NK-92 treated with Interleukin-12 subunit alpha and Interleukin-12 subunit beta, amount 100 ng/mL, for 24 hours (cell line): ENCODE measurements around the gene DDX52.
"Not testable (repeated sequence)": the region's sequence is repeated elsewhere in the genome, so short reads cannot be mapped to it uniquely, and the experiment has no call there.

Experiments used
- DNase-seq: peaks from one replicate; lab custom pipeline; 2025; lab: John Stamatoyannopoulos, UW

Gene DDX52

DNA sequence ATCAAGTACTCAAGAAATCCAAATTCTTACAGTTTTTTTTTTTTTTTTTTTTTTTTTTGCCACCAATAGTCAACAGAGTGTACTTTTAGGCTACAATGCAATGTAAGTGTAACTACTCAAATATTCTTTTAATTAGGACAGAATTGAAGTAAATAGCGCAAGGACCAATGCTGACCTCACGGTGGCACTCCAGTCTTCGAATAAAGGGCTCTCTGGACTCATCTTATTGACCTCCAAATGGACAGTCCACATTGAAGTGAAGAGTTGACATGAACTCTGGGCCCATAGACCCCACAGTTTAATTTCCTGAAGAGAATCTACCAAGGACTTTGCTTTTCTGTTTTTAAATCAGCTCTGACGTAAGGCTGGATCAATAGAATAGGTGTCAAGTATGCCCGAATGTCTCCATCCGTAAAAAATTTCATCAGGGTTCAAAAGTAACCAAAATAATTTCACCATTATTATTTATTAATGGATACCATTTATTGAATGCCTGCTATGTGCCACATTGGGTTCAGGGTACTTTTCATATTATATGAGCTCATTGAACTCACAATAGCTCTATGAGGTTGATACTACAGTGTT, 7.3 kb upstream of the DDX52 start:
- DNase-seq: no peak

DNA sequence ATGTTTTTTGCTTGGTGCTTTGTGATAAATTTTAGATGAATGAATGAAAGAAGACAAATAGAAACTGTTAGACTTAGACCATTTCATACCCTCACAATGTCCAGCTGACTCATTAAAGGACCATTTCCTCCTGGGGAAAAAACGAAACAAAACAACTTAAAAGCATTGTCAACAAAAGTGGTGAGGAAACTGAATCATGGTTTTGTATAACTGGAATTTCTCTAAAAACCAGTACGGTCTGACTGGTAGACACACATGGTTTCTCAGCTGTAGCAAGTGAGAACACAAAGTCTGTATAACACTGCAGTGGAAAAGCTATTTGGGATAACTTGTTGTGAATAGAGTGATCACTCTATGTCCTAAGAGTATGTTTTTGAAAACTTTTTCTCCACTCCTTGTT, 5.3 kb upstream of the DDX52 start:
- no peak for DNase-seq

DNA sequence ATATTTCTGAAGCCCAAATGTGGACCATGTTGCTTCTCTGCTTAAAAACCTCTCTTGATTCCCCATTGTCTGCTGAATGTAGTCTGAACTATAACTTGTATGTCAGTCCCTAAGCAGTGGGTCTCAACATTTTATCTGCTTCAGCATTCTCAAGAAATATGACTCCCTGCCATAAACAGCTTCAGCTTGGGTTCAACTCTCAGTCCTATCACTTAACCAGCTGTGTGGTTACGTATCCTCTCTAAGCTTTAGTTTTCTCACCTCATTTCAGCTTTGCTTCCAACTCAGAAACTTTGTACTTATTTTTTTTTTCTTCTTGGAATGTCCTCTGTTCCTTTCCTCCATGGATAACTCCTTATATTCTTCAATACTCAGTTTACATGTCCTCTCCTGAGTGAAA, 4.6 kb upstream of the DDX52 start:
- no peak for DNase-seq

DNA sequence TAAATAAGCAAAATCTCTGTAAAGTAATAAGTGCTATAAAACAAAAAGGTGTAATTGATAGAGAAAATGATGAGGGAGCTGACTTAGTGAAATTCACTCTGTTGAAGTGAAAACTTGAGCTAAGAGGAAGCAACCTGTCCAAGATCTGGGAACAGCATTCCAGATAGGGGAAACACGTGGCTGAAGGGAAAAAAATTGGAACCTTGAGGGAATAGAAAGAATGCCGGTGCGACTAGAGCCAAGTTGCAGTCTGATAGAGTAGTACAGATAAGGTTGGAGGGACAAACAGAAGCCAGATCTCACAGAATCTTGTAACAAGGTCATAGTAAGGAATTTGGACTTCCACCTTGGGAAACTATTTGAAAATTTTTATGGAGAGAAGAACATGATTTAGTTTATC, 623 bp upstream of the DDX52 start:
- no peak for DNase-seq

DNA sequence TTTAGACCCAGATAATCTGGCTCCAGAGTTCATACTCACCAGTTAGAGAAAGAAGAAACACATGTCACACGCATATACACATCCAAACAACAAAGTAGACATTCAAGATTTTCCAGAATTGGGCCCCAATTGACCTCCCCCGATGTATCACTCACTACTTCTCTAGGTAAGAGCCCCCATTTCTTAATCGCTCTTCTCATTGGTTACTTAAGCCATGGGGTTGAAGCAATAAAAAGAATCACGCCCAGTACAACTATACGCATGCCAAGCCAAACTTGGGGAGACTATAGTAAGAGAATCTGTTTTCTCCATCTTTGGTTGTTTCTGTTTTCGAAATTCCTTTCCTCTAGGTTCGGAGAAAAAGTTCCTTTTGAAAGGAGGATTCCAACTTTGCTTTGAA, 565 bp downstream of the DDX52 start:
- DNase-seq: no peak

DNA sequence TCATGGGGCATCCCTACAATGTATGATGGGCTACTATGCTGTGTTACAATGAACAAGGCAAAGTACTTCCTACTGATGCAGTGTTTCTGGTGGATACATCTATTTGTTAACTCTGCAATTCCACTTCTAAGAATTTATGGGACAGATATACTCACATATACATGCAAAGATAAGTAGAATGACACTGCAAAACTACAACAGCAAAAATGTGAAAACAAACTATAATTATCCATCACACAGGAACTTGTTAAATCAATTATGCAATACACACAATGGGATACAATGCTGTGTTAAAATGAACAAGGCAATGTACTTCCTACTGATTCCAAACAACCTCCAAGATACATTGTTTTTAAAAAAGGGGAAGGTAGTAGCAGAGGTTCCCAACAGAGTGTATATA, 3.2 kb downstream of the DDX52 start:
- no peak for DNase-seq

DNA sequence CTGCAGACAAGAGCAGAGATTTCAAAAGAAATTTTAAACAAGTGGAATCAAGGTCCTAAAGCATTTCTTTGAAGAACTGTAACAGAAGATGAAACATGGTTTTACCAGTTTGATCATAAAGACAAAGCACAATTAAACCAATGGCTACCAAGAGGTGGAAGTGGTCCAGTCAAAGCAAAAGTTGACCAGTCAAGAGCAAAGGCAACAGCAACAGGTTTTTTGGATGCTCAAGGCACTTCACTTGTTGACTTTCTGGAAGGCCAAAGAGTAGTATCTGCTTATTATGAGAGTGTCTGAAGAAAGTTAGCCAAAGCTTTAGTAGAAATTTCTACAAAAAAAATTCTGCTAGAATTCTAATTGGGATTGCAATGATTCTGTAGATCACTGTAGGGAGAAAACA, 5.3 kb downstream of the DDX52 start:
- DNase-seq: no peak

DNA sequence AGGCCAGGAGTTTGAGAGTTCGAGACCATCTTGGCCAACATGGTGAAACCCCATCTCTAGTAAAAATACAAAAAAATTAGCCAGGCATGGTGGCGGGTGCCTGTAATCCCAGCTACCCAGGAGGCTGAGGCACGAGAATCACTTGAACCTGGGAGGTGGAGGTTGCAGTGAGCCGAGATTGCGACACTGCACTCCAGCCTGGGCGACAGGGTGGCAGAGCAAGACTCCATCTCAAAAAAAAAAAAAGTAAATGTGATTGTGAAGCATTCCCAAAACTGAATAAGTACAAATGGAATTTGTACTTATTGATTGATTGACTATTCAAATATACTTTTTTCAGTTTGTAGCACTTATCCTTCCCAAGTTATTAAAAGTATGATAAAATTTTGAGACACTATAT, 26.8 kb downstream of the DDX52 start:
- not testable (repeated sequence) for DNase-seq

DNA sequence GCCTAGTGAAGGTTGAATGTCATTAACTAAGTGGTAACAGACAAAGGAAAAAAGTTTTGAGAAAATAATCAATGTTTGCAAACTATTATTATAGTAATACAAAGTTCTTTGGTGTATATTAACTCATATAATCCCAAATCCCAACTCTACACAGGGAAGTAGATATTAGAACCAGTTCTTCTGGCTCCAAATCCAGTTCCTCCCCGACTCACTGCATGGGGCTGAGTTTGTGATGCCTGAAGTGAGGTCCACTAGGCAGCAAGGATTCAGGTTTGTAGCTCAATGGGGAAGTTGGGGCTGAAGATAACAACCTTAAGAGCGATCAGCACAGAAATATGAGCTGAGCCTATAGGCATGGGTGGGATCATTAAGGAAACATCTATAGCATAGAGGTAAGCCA, 28.4 kb downstream of the DDX52 start:
- DNase-seq: no peak

DNA sequence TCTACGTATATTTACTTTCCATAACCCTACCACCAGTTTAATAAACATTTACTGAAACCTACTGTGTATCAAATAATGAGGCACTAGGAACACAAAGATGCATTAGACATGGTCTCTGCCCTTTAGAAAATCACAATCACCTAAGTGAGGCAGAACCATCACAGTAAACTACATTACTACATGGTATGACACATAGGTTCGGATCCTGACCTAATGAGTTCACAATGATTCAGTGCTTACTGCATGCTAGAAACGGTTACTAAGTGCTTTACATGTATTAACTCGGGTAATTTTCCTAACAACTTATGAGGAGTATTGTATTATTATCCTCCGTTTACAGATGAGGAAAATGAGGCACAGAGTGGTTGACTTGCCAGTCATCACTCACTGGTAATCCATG, 28.9 kb downstream of the DDX52 start:
- DNase-seq: no peak

DNA sequence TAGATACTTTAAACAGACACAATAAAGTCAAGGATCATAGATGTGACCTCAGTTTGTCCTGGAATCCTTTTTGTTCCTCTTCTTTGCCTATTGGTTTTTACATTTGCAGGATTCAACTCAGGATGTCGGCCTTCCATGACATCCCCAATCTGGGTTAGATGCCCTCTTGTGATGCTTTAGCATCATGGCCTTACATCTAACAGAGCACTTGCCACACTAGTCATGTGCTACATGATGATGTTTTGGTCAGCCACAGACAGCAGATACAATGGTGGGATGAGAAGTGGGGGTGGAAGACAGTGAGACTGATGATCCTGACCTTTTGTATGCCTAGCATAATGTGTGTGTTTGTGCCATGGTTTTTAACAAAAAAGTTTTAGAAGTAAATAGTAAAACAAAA, 32.3 kb downstream of the DDX52 start:
- no peak for DNase-seq

DNA sequence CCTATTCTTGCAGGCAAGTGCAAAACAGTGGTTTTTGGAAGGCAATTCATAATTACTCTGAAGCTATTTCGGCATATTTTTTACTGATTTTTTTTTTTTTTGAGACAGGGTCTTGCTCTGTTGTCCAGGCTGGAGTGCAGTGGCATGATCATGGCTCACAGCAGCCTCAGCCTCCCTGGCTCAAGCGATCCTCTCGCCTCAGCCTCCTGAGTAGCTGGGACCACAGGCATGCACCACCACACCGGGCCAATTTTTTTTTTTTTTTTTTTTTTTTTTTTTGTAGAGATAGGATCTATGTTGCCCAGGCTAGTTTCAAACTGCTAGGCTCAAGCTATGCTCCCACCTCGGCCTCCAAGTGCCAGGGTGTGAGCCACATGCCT, 33.2 kb downstream of the DDX52 start:
- not testable (repeated sequence) for DNase-seq

DNA sequence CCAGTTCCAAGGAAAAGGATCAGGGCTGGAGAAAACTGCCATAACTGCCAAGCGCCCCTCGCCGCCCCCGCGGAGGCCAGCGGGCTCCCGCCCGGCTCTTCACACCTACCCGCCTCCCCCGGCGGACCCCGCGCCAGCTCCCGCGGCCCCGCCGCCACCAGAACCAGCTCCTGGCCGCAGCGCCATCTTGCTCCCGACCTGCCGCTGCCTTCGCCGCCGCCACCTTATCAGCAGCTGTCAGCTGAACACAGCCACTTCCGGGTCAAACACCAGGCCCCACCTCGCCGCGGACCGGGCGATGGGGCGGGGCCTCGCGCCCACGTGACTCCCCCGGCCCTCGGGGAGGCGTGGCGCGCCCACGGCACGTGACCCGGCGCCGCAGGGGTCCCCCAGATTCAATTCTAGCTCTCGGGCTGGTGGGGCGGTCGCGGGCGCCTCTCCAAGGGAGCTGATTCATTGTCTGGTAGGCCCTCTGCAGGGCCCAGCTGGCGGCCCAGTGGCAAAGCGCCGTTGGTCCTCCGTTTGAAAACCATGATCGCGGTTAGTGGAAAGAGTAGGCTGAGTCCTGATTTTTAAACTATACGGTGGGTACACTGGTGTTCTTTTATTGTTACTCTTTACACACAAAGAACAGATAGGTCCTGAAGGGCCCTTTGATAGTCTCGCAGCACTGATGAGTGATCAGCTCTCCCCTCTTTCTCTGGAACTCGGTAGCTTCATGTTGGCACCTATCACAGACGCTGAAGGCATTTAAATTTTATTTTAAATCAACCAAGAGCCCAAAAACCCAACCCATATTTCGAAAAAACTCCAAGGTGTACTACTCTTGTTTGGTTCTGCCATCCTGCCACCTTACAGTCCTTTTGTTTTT, 33.8 kb downstream of the DDX52 start, which contains the start of gene SYNRG:
SYNRG (minus strand) TSS at position 249 of the 871 bp plus-strand sequence; CDS start at position 186, 63 bp downstream.
- peak; percentile 93 for DNase-seq

DNA sequence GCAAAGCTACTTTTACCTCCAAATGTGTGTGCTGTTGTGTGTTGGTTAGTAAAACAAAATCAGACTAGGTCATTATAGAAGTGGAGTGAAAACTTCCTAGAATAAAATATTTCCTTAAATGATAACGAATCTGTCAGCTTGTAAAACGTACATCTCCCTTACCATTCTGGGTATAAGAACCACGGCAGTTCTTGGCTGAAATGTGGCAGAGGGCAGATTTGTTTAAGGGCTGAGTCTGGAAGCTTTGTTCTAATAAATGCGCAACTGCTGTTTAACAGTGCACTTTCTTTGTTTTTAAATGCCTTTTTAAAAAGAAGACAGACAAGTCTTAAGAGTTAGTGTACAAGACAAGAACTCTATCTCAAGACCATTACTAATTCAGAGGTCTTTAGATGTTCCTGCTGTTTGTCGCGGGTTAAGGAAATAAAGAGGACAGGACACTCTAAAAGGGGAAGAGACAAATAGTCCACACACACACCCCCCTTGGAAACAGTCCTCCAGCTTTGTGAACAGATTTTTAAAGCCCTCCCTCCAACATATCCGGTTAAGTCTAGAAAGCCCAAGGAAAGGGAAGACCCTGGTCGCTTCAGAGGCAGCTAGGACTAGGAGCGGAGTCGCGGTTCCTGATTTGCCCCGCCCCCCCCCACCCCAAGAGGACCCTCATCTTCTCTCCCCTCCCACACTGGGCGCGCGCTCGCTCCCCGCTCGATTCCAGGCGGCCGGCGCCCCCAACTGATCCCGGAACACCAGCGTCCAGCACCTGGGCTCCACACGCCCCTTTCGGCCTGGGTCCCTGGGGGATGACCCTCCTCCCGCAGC, 34.7 kb downstream of the DDX52 start:
- DNase-seq: peak; percentile 43

DNA sequence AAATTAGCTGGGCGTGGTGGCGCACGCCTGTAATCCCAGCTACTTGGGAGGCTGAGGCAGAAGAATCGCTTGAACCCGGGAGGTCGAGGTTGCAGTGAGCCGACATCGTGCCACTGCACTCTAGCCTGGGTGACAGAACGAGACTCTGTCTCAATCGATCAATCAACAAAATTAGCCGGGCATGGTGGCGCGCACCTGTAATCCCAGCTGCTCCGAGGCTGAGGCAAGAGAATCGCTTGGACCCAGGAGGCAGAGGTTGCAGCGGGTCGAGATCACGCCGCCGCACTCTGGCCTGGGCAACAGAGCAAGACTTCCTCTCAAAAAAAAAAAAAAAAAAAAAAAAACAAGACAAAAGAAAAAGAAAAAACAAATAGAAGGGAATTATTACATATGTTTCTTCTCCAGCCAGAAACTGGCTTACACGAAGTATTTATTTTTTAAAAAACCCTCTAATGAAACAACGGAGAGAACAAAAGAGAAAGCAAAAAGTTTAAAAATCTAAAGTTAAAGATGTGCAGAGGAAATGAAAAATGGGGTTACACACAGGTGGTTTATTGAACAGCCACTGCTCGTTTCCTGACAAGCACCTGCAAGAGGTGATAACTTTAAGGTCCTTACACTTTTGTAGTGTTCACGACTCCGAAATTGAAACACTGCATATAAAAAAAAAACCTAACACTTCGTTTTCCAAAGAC, 35.5 kb downstream of the DDX52 start:
- DNase-seq: peak; percentile 22

DNA sequence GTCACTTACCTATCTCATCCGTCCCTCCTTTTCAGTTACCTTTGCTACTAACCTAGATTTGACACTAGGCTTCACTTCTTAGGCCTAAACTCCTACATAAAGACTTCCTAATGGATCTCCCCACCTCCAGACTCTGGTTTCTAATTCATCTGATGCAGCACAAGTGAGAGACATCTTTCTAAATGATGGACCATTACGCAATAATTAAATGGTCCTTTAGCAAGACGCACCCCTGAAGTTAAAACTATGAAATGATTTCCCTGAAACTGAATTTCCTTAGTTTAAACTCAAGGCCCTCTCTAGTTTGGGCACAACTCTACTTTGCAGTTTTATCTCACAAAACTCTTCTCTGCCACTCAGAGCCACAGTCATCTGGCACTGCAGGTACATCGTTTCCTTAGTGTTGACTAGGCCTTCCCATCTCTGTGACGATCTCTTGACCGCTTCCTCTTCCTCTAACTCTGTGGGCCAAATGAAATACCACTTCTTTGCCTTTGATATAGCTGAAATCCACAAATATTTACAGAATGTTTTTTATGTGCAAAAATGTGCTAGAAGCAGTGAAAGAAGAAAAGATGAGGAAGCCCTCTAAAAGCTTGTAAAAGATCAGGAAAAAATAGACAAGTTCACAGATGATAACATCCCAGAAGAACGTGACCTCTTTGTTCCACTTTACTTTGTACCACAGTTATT, 37.3 kb downstream of the DDX52 start:
- DNase-seq: peak; percentile 20

DNA sequence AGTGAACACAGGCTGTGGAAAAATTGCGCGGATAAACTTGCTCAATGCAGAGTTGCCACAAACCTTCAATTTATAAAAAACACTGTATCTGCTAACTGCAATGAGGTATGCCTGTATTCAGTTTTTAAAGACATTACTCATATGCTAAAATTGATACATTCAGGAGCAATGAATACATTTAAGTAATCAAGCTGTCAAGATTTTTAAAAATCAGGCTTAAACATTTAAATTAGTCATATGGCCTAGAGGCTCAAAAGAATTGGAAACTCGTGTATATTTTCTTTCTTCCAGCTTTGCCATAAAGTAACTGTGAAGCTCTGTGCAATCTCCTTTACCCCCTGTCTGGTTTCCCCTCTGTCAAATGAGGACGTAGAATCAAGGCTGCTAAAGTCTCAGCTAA, 38.2 kb downstream of the DDX52 start:
- no peak for DNase-seq

DNA sequence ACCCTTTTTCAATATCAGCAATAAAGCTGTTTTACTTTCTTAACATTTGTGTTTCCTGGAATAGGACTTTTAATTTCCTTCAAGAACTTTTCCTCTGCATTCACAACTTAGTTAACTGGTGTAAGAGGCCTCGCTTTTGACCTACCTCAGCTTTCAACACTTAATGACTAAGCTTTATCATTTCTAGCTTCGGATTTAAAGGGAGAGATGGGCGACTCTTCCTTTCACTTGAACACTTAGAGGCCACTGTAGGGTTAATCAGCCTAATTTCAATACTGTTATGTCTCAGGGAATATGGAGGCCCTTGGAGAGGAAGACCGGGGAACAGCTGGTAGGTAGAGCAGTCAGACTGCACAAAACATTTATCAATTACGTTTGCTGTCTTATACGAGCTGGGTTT, 38.7 kb downstream of the DDX52 start:
- no peak for DNase-seq

DNA sequence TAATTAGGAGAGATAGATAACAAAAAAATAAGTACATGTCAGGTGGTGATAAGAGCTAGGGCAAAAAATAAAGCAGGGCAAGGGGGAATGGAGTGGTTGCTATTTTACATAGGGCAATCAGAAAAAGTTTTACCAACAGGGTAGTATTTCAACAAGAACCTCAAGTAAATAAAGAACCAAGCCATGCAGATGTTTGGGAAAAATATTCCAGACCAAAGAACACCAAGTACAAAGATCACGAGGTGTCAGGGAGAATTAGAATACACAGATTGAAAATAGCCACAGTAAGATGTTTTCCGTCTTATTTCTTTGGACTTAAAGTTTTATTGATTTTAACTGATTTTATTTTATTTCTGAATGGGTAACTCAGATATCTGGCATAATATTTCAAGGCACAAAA, 45.1 kb downstream of the DDX52 start:
- no peak for DNase-seq

DNA sequence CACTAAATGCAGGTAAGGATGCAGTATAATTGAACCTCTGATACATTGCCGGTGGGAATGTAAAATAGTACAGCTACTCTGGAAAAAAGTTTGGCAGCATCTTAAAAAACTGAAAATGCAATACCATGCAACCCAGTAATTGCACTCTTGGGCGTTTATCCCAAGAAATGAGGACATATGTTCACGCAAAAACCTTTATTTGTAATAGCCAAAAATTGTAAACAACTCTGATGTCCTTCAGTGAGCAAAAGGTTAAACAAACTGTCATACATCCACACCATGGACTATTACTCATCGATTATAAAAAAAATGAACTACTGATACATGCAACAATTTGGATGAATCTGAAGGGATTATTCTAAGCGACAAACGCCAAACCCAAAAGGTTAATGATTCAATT, 51.0 kb downstream of the DDX52 start:
- DNase-seq: no peak

DNA sequence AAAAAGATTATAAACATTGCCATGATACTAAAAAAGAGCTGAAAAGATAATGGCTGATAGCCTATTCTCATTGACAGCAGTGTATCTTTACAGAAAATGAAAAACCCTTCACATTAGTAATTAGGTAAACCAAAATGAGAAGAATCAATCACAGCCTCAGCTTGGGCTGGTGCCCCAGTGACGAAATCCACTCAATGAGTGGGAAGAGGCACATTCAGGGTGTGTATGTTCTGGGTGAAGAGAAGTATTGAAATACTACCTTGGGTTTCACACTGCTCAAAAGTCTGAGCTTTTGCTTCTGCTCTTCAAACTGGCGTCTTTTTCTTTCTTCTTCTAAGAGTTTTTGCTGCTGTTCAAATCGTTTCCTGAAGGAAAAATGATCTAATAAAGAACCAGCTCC, 58.2 kb downstream of the DDX52 start:
- DNase-seq: no peak

DNA sequence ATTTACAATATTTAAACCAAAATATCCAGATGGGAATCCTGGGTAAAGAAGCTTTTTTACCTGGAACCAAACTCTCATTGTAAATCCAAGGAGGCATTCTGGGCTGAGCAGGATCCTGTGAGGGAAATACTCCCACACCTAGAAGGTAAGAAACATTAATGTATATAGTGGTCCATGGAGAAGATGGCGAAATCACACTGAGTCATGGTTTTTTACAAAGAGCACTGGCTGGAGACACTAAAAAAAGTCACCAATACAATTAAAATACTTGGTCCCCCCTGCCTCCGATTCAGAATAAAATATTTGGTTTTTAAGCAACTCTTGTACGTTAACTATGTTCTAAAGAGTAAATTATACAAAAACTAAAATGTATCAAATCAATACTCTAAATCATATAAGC, 67.0 kb downstream of the DDX52 start:
- no peak for DNase-seq
